HepG2 (cell line): Measurements from ENCODE around the gene ARID3C. TPM values are rescaled to one million over a fixed set of nuclear protein-coding genes. Genes with fewer than 3 reads are reported as not detected.

Experiments used
- DMAP1 ChIP-seq: IDR thresholded peaks from 2 replicates; pipeline ENCODE4 v1.6.1; 2016
- ELK4 ChIP-seq: sonication (generic); formaldehyde crosslinking; IDR thresholded peaks from 2 replicates; pipeline ENCODE4 v1.9.0; 2021; ENCODE audit warnings: missing genetic modification reagents, borderline replicate concordance
- KDM6A ChIP-seq: IDR thresholded peaks from 2 replicates; pipeline ENCODE4 v1.6.1; 2016; ENCODE audit warnings: low read depth
- NBN ChIP-seq: fragments of 450-650 bp; conservative IDR thresholded peaks from 2 replicates; pipeline ENCODE4 v1.6.1; 2017
- NPAS2 ChIP-seq: sonication (generic); formaldehyde crosslinking; IDR thresholded peaks from 2 replicates; pipeline ENCODE4 v1.8.0; 2022; ENCODE audit warnings: mild to moderate bottlenecking, missing genetic modification reagents, borderline replicate concordance
- SMAD9 ChIP-seq: sonication (generic); formaldehyde crosslinking; IDR thresholded peaks from 2 replicates; pipeline ENCODE4 v1.5.1; 2020; ENCODE audit warnings: mild to moderate bottlenecking, missing genetic modification reagents
- ZBTB2 ChIP-seq: sonication (generic); formaldehyde crosslinking; IDR thresholded peaks from 2 replicates; pipeline ENCODE4 v1.8.0; 2022; ENCODE audit warnings: low read depth, missing genetic modification reagents
- ZNF232 ChIP-seq: sonication (generic); formaldehyde crosslinking; IDR thresholded peaks from 2 replicates; pipeline ENCODE4 v1.4.0; 2020; ENCODE audit warnings: missing genetic modification reagents, borderline replicate concordance
- ZNF512B ChIP-seq: sonication (generic); formaldehyde crosslinking; IDR thresholded peaks from 2 replicates; pipeline ENCODE4 v1.5.1; 2020; ENCODE audit warnings: missing genetic modification reagents, mild to moderate bottlenecking, borderline replicate concordance
- ZNF530 ChIP-seq: sonication (generic); formaldehyde crosslinking; IDR thresholded peaks from 2 replicates; pipeline ENCODE4 v1.5.0; 2020; ENCODE audit warnings: low read depth, mild to moderate bottlenecking, missing genetic modification reagents
- ZNF678 ChIP-seq: sonication (generic); formaldehyde crosslinking; IDR thresholded peaks from 2 replicates; pipeline ENCODE4 v1.4.0; 2020; ENCODE audit warnings: mild to moderate bottlenecking, missing genetic modification reagents
- ZNF768 ChIP-seq: sonication (generic); formaldehyde crosslinking; IDR thresholded peaks from 2 replicates; pipeline ENCODE4 v1.4.0; 2020; ENCODE audit warnings: missing genetic modification reagents
- ZNF781 ChIP-seq: sonication (generic); formaldehyde crosslinking; IDR thresholded peaks from 2 replicates; pipeline ENCODE4 v1.5.1; 2020; ENCODE audit warnings: borderline replicate concordance, mild to moderate bottlenecking, missing genetic modification reagents; ENCODE audit errors: not compliant biosample characterization
- polyA plus RNA-seq, 8 experiments: library from polyadenylated mRNA; depleted of rRNA in 3 of 8; stranded (reverse) in 7 of 8; unstranded in 1 of 8; fragments of >200 nt; fragmentation: Illumina TruSeq in 4 of 8; extraction: Trizol in 4 of 8; gene quantifications; 2 replicates each; pipeline versions ENCODE4 v1.2.1 to v1.2.3, GENCODE V29; 2011 to 2016; ENCODE audit warnings: low read depth in 4 of 8, missing spikeins in 1 of 8, mixed read lengths in 1 of 8; ENCODE audit not compliant: insufficient read depth in 1 of 8
- total RNA-seq, 5 experiments: library from RNA; depleted of rRNA; stranded (reverse); fragments of >200 nt; fragmentation: Illumina TruSeq; extraction: Trizol; gene quantifications; 2 replicates each; pipeline ENCODE4 v1.2.3, GENCODE V29; 2016; ENCODE audit warnings: low read depth in 1 of 5

The ARID3C gene
- total and polyA plus RNA-seq, 2 of the 13 experiments (the other 11 are each of a cell fraction or from before 2014, with no cell fraction given): not detected

GRCh38 chr9:34646211-34647083 is 17.6 kb upstream of the ARID3C start, which contains the start of gene GALT (continued):
- TF ChIP-seq ZNF768 (CRISPR knock-in tag): peak; percentile 59; the same call in 1 of the 2 replicates
- no peak for TF ChIP-seq ZNF512B (CRISPR knock-in tag)
- TF ChIP-seq DMAP1 (CRISPR knock-in tag): peak; percentile 78; the same call in 1 of the 2 replicates
- TF ChIP-seq ZNF678 (CRISPR knock-in tag): no peak; the same call in 1 of the 2 replicates
- TF ChIP-seq ZNF530 (CRISPR knock-in tag): peak; percentile 41; the same call in 1 of the 2 replicates
- TF ChIP-seq ZNF781 (CRISPR knock-in tag): peak; percentile 73
- TF ChIP-seq NPAS2: no peak
- TF ChIP-seq ZBTB2 (CRISPR knock-in tag): 0 out of 2 replicates have a peak, but pooled peaks have one; percentile 15
- TF ChIP-seq SMAD9 (CRISPR knock-in tag): 0 out of 2 replicates have a peak, but pooled peaks have one; percentile 11
- no peak for TF ChIP-seq NBN
- TF ChIP-seq KDM6A: no peak
- no peak for TF ChIP-seq ELK4 (CRISPR knock-in tag)
- no peak for TF ChIP-seq ZNF232 (CRISPR knock-in tag)
